Panc1 (cell line): ENCODE results near the gene DOK6. TPM values are rescaled to one million over a fixed set of nuclear protein-coding genes. Genes with fewer than 3 reads are reported as not detected.

Experiments used
- ATAC-seq: fragments of 200-7000 bp; cut with Tn5 transposase; 2 replicates; pipeline ENCODE4 v1.9.1; 2020; ENCODE audit warnings: mild to moderate bottlenecking, moderate library complexity
- BruUV-seq: library from RNA; stranded (reverse); fragments of 400-500 nt; replicated peaks from 2 replicates; lab custom pipeline; 2021; lab: Mats Ljungman, UMichigan
- CTCF ChIA-PET: fragments of 300-600 bp; sonication (Branson Sonifier 250); formaldehyde crosslinking; loops from one replicate; lab custom pipeline; 2022; ENCODE audit warnings: antibody characterized with exemption; lab: Charles Lee
- POLR2A ChIA-PET: fragments of 300-600 bp; sonication (Branson Sonifier 250); formaldehyde crosslinking; loops from one replicate; lab custom pipeline; 2022; ENCODE audit warnings: antibody characterized with exemption; lab: Charles Lee
- DNase-seq: peaks from one replicate; pipeline ENCODE4 v3.0.0-alpha.2; 2010; ENCODE audit warnings: low read depth, low spot score
- H3K27ac ChIP-seq: 2 replicates; pipeline ENCODE4 v1.5.1; 2011; ENCODE audit warnings: mild to moderate bottlenecking, low read length, inconsistent platforms
- H3K27me3 ChIP-seq: fragments of 200-500 bp; sonication (Bioruptor generic); 2 replicates; pipeline ENCODE4 v1.6.0; 2014; ENCODE audit warnings: low read length, inconsistent platforms; ENCODE audit not compliant: control insufficient read depth, insufficient read depth
- H3K36me3 ChIP-seq: fragments of 200-500 bp; sonication (Bioruptor generic); 2 replicates; pipeline ENCODE4 v1.5.1; 2014; ENCODE audit warnings: inconsistent platforms, mild to moderate bottlenecking, low read length, moderate library complexity; ENCODE audit not compliant: control insufficient read depth, insufficient read depth
- H3K4me1 ChIP-seq: 2 replicates; pipeline ENCODE4 v1.5.1; 2011; ENCODE audit warnings: inconsistent platforms, mild to moderate bottlenecking, low read length, moderate library complexity; ENCODE audit not compliant: control insufficient read depth, insufficient read depth
- H3K4me3 ChIP-seq, 2 experiments: 2 replicates each; pipeline ENCODE4 v1.5.1; 2011 to 2012; ENCODE audit warnings: low read depth in 2 of 2, low read length in 2 of 2, mild to moderate bottlenecking in 2 of 2, inconsistent platforms in 1 of 2, moderate library complexity in 1 of 2
- H3K9me3 ChIP-seq: fragments of 200-500 bp; sonication (Bioruptor generic); 2 replicates; pipeline ENCODE4 v1.5.1; 2014; ENCODE audit warnings: low read depth, mild to moderate bottlenecking, inconsistent platforms, low read length, moderate library complexity; ENCODE audit not compliant: control insufficient read depth, insufficient read depth
- POLR2AphosphoS5 ChIP-seq: IDR thresholded peaks from 2 replicates; pipeline ENCODE4 v1.6.1; 2012; ENCODE audit warnings: mild to moderate bottlenecking, low read depth, low read length, moderate library complexity
- REST ChIP-seq, 2 experiments: IDR thresholded peaks; 2 replicates each; pipeline ENCODE4 v1.6.1; 2011 to 2012; ENCODE audit warnings: low read depth in 2 of 2, control low read depth in 1 of 2, low read length in 1 of 2, mild to moderate bottlenecking in 1 of 2, moderate library complexity in 1 of 2; ENCODE audit not compliant: insufficient read depth in 1 of 2
- SIN3A ChIP-seq: IDR thresholded peaks from 2 replicates; pipeline ENCODE4 v1.6.1; 2012; ENCODE audit warnings: low read depth, mild to moderate bottlenecking, low read length, moderate library complexity, borderline replicate concordance; ENCODE audit not compliant: insufficient read depth
- TCF7L2 ChIP-seq: IDR thresholded peaks from 2 replicates; pipeline ENCODE4 v1.6.1; 2011; ENCODE audit warnings: mild to moderate bottlenecking, low read depth, low read length, inconsistent platforms
- in situ Hi-C: cut with HindIII; loops from 2 replicates; pipeline ENCODE4 v1.10.0; 2016; ENCODE audit warnings: low sequenced_read_pairs, low pct_unique_long_range_greater_than_20kb
- intact Hi-C: fragments of 100-400 bp; cut with micrococcal nuclease; formaldehyde crosslinking; loops from one replicate; pipeline ENCODE4 v1.10.0; 2022; ENCODE audit not compliant: unreplicated experiment
- total RNA-seq: library from RNA; stranded (reverse); gene quantifications from one replicate; pipeline ENCODE4 v1.2.1, GENCODE V29; 2021; ENCODE audit not compliant: unreplicated experiment
- TF ChIP-seq, protein P1 (sequence below): fragments of 450-650 bp; IDR thresholded peaks from 2 replicates; pipeline ENCODE4 v1.5.1; 2017; ENCODE audit warnings: mild to moderate bottlenecking

The DOK6 gene
- total RNA-seq, 1 experiment from 2014 or later, result not detected

- intact Hi-C loops, result no loop called here
- in situ Hi-C loops, result no loop called here
- no peaks in the 10 kb centered on the region for H3K4me1 ChIP-seq
Measured at GRCh38 chr18:69754108-69754507, 353.4 kb downstream of the DOK6 start.

DNA sequence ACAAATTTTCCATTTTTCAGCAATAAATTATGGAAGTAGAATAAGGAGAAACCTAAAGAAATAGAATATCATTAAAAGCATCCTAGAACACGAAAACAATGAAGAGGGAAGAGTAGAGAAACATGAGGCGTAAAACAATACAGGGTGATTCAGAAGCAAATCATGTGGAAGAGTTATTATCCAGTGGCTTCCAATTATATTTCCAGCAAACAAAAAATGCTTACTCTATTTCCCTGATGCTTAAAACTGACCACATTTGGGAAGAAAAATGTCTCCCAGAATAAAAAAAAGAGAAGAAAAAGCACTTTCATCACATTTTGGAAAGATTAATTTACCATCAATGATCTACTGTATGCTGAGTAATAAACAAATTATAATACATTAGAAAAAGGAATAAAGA is 354.4 kb downstream of the DOK6 start:
- BruUV-seq, result no TSS peak
- in situ Hi-C loops, result no loop called here
- H3K27ac ChIP-seq, result no peak overlapping the region
- DNase-seq (no peak), ATAC-seq (no peak)
- ChIA-PET POLR2A (no interaction called here), CTCF (no interaction called here)
- no peak overlapping the region for H3K4me3 ChIP-seq
- TF ChIP-seq POLR2AphosphoS5, result no peak
- no peak for TF ChIP-seq SIN3A
- no peak for TF ChIP-seq REST (IDR thresholded peaks at IDR 0.05; ENCODE audit: insufficient read depth in 1 of 2, low read depth in 2 of 2, low read length in 1 of 2)
- TF ChIP-seq, protein P1, sequence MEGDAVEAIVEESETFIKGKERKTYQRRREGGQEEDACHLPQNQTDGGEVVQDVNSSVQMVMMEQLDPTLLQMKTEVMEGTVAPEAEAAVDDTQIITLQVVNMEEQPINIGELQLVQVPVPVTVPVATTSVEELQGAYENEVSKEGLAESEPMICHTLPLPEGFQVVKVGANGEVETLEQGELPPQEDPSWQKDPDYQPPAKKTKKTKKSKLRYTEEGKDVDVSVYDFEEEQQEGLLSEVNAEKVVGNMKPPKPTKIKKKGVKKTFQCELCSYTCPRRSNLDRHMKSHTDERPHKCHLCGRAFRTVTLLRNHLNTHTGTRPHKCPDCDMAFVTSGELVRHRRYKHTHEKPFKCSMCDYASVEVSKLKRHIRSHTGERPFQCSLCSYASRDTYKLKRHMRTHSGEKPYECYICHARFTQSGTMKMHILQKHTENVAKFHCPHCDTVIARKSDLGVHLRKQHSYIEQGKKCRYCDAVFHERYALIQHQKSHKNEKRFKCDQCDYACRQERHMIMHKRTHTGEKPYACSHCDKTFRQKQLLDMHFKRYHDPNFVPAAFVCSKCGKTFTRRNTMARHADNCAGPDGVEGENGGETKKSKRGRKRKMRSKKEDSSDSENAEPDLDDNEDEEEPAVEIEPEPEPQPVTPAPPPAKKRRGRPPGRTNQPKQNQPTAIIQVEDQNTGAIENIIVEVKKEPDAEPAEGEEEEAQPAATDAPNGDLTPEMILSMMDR, result no peak
- TF ChIP-seq TCF7L2, result no peak
- no peaks in the 10 kb centered on the region for H3K4me1 ChIP-seq
- H3K36me3 ChIP-seq, result no peaks in the 10 kb centered on the region
- H3K27me3 ChIP-seq, result no peaks in the 10 kb centered on the region
- no peaks in the 10 kb centered on the region for H3K9me3 ChIP-seq
- intact Hi-C loops, result no loop called here

More at GRCh38 chr18:69754108-69754507, 353.4 kb downstream of the DOK6 start:
- ATAC-seq (no peak), DNase-seq (no peak)
- Histone ChIP-seq H3K27ac (no peak overlapping the region), H3K9me3 (no peaks in the 10 kb centered on the region), H3K27me3 (no peaks in the 10 kb centered on the region), H3K36me3 (no peaks in the 10 kb centered on the region), H3K4me3 (no peak overlapping the region)
- CTCF ChIA-PET, result no interaction called here
- no TSS peak for BruUV-seq
- TF ChIP-seq, protein P1, result no peak
- TF ChIP-seq TCF7L2 (no peak), SIN3A (no peak), POLR2AphosphoS5 (no peak), REST (IDR thresholded peaks at IDR 0.05; ENCODE audit: insufficient read depth in 1 of 2, low read depth in 2 of 2, low read length in 1 of 2) (no peak)
- POLR2A ChIA-PET, result no interaction called here
